ENCODE results near the gene GNL2. TPM values are rescaled to one million over a fixed set of nuclear protein-coding genes. Genes with fewer than 3 reads are reported as not detected.

The GNL2 gene
- total and polyA plus RNA-seq, 4 donors = 14.8 to 29.2 (median 21.3) TPM

- Histone ChIP-seq H3K36me3 (ENCODE audit: control insufficient read depth in 4 of 4, insufficient read depth in 3 of 4, low read depth in 1 of 4, low read length in 3 of 4) (no peaks in the 10 kb centered on the region), H3K27me3 (ENCODE audit: control insufficient read depth in 4 of 4, insufficient read depth in 4 of 4, low read length in 3 of 4) (peaks cover 0 to 19% (median 3%) of the 10 kb centered on the region in 4 donors), H3K27ac (ENCODE audit: low read depth in 1 of 2, low read length in 2 of 2) (no peak overlapping the region), H3K4me3 (ENCODE audit: low read depth in 1 of 3, low read length in 3 of 3) (no peak overlapping the region), H3K9me3 (ENCODE audit: control insufficient read depth in 4 of 4, low read length in 3 of 4) (no peaks in the 10 kb centered on the region), H3K4me1 (ENCODE audit: control insufficient read depth in 4 of 4, insufficient read depth in 4 of 4, low read length in 3 of 4) (no peaks in the 10 kb centered on the region), H3K9ac (ENCODE audit: low read depth in 1 of 2, low read length in 2 of 2) (no peak overlapping the region)
- DNase-seq (ENCODE audit: low spot score) = no peak
- WGBS = 53% methylated on average over 10 of the region's 10 CpGs
- no peak for TF ChIP-seq RXRA (IDR thresholded peaks at IDR 0.05)
- no peak for TF ChIP-seq MAX (IDR thresholded peaks at IDR 0.05)
Measured at GRCh38 chr1:37621326-37621870, 25.7 kb upstream of the GNL2 start.

- H3K27me3 ChIP-seq (ENCODE audit: control insufficient read depth in 4 of 4, insufficient read depth in 4 of 4, low read length in 3 of 4) = peaks cover 0 to 16% (median 4%) of the 10 kb centered on the region in 4 donors
- no peak overlapping the region for H3K4me3 ChIP-seq (ENCODE audit: low read depth in 1 of 3, low read length in 3 of 3)
- H3K4me1 ChIP-seq (ENCODE audit: control insufficient read depth in 4 of 4, insufficient read depth in 4 of 4, low read length in 3 of 4) = no peaks in the 10 kb centered on the region
- 76% methylated on average over 6 of the region's 6 CpGs for WGBS
- no peaks in the 10 kb centered on the region for H3K9me3 ChIP-seq (ENCODE audit: control insufficient read depth in 4 of 4, low read length in 3 of 4)
- H3K27ac ChIP-seq (ENCODE audit: low read depth in 1 of 2, low read length in 2 of 2) = no peak overlapping the region
- no peak for DNase-seq (ENCODE audit: low spot score)
- no peaks in the 10 kb centered on the region for H3K36me3 ChIP-seq (ENCODE audit: control insufficient read depth in 4 of 4, insufficient read depth in 3 of 4, low read depth in 1 of 4, low read length in 3 of 4)
- H3K9ac ChIP-seq (ENCODE audit: low read depth in 1 of 2, low read length in 2 of 2) = no peak overlapping the region
- TF ChIP-seq NR2F2 (IDR thresholded peaks at IDR 0.05) (no peak), RXRA (IDR thresholded peaks at IDR 0.05) (no peak), ATF3 (IDR thresholded peaks at IDR 0.05) (no peak), CTCF (IDR thresholded peaks at IDR 0.05; ENCODE audit: low read depth, low read length, missing input control) (no peak), TAF1 (conservative IDR thresholded peaks at IDR 0.05) (no peak), HNF4A (conservative IDR thresholded peaks at IDR 0.05) (no peak), FOXA2 (IDR thresholded peaks at IDR 0.05) (no peak), FOXA1 (IDR thresholded peaks at IDR 0.05) (no peak), MAX (IDR thresholded peaks at IDR 0.05) (no peak), YY1 (IDR thresholded peaks at IDR 0.05) (no peak), REST (IDR thresholded peaks at IDR 0.05) (no peak), SP1 (IDR thresholded peaks at IDR 0.05) (no peak), HNF4G (IDR thresholded peaks at IDR 0.05) (no peak), GABPA (IDR thresholded peaks at IDR 0.05 in 1 of 2, conservative IDR thresholded peaks at IDR 0.05 in 1 of 2) (no peak), JUND (IDR thresholded peaks at IDR 0.05) (no peak), RAD21 (IDR thresholded peaks at IDR 0.05) (no peak)
Measured at GRCh38 chr1:37620707-37621106, 25.0 kb upstream of the GNL2 start.

All from liver (tissue), 9 donors.